ENCODE results near the gene HACE1. TPM values are rescaled to one million over a fixed set of nuclear protein-coding genes. Genes with fewer than 3 reads are reported as not detected.
"Not testable (repeated sequence)": the region's sequence is repeated elsewhere in the genome, so short reads cannot be mapped to it uniquely, and the experiment has no call there.

HACE1 gene
- total RNA-seq, 1 experiment from 2014 or later = 13.0 TPM

DNA sequence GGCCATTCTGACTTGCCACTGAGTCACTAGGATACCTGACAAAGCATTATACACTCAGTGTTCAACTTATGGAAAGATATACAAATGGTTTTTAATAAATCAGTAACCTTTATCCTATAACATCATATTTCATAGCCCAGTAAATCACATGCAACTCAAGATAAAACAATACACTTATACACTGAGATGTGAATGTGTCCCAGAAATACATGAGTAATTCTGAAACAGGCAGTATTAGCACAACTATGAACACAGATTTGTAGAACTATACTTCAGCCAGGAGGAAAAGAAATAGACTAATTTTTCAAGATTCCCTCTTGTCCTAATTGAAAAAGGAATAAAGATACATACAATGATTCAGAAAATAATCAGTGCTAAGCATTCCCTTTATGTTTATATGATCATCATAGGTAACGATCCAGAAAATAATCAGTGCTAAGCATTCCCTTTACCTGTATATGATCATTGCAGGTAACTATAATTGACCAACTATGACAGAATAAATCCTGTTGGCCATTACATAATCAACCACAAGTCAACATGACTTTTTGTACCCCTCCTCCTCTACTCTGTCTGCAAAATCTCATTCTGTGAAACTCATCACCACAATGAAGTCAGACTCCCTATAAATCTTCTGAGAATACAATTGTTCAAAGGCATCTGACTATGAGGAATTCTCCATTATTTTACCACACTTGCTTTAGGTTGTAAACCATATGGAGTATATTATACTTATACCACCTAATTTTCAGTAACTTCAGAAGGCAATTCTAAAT, 30.3 kb downstream of the HACE1 start:
- Histone ChIP-seq H3K27me3 (ENCODE audit: control insufficient read depth, insufficient read depth, low read length) (no peaks in the 10 kb centered on the region), H3K27ac (ENCODE audit: low read length) (no peak overlapping the region), H3K36me3 (ENCODE audit: control insufficient read depth, insufficient read depth, low read length) (no peaks in the 10 kb centered on the region; the same call in 1 of the 2 replicates), H3K9me3 (ENCODE audit: control insufficient read depth, insufficient read depth, low read depth, low read length) (no peaks in the 10 kb centered on the region), H3K4me3 (ENCODE audit: low read depth in 2 of 2, low read length in 2 of 2) (no peak overlapping the region), H3K4me1 (ENCODE audit: control insufficient read depth, insufficient read depth, low read length) (no peaks in the 10 kb centered on the region)
- no TSS peak for BruUV-seq (replicated peaks)
- DNase-seq (ENCODE audit: low read depth, low spot score) (no peak), ATAC-seq (no peak)
- TF ChIP-seq POLR2AphosphoS5 (IDR thresholded peaks at IDR 0.05; ENCODE audit: low read depth, low read length) (no peak), SIN3A (IDR thresholded peaks at IDR 0.05; ENCODE audit: borderline replicate concordance, insufficient read depth, low read depth, low read length) (no peak), REST (IDR thresholded peaks at IDR 0.05; ENCODE audit: insufficient read depth in 1 of 2, low read depth in 2 of 2, low read length in 1 of 2) (no peak), TCF7L2 (IDR thresholded peaks at IDR 0.05; ENCODE audit: low read depth, low read length) (no peak)
- TF ChIP-seq, protein P1, sequence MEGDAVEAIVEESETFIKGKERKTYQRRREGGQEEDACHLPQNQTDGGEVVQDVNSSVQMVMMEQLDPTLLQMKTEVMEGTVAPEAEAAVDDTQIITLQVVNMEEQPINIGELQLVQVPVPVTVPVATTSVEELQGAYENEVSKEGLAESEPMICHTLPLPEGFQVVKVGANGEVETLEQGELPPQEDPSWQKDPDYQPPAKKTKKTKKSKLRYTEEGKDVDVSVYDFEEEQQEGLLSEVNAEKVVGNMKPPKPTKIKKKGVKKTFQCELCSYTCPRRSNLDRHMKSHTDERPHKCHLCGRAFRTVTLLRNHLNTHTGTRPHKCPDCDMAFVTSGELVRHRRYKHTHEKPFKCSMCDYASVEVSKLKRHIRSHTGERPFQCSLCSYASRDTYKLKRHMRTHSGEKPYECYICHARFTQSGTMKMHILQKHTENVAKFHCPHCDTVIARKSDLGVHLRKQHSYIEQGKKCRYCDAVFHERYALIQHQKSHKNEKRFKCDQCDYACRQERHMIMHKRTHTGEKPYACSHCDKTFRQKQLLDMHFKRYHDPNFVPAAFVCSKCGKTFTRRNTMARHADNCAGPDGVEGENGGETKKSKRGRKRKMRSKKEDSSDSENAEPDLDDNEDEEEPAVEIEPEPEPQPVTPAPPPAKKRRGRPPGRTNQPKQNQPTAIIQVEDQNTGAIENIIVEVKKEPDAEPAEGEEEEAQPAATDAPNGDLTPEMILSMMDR (IDR thresholded peaks at IDR 0.05) = no peak
- in situ Hi-C loops (cut with HindIII; ENCODE audit: low pct_unique_long_range_greater_than_20kb, low sequenced_read_pairs) = no loop called here
- CTCF ChIA-PET = no interaction called here
- POLR2A ChIA-PET = no interaction called here
- intact Hi-C loops (cut with micrococcal nuclease; ENCODE audit: unreplicated experiment) = no loop called here

- H3K36me3 ChIP-seq (ENCODE audit: control insufficient read depth, insufficient read depth, low read length) = no peaks in the 10 kb centered on the region; the same call in 1 of the 2 replicates
- ChIA-PET CTCF (no interaction called here), POLR2A (no interaction called here)
- H3K4me3 ChIP-seq (ENCODE audit: low read depth in 2 of 2, low read length in 2 of 2) = no peak overlapping the region
- DNase-seq (ENCODE audit: low read depth, low spot score) = no peak
- BruUV-seq (replicated peaks) = no TSS peak
- intact Hi-C loops (cut with micrococcal nuclease; ENCODE audit: unreplicated experiment) (no loop called here), in situ Hi-C loops (cut with HindIII; ENCODE audit: low pct_unique_long_range_greater_than_20kb, low sequenced_read_pairs) (no loop called here)
- TF ChIP-seq, protein P1 (IDR thresholded peaks at IDR 0.05) = no peak
- H3K27me3 ChIP-seq (ENCODE audit: control insufficient read depth, insufficient read depth, low read length) = no peaks in the 10 kb centered on the region
- ATAC-seq = no peak
- no peaks in the 10 kb centered on the region for H3K9me3 ChIP-seq (ENCODE audit: control insufficient read depth, insufficient read depth, low read depth, low read length)
- H3K27ac ChIP-seq (ENCODE audit: low read length) = no peak overlapping the region
- H3K4me1 ChIP-seq (ENCODE audit: control insufficient read depth, insufficient read depth, low read length) = no peaks in the 10 kb centered on the region
Observed at GRCh38 chr6:104828478-104828877, 31.2 kb downstream of the HACE1 start.

GRCh38 chr6:104820820-104821219, 38.9 kb downstream of the HACE1 start:
- POLR2A ChIA-PET; H3K27me3 ChIP-seq (ENCODE audit: control insufficient read depth, insufficient read depth, low read length); CTCF ChIA-PET: not testable (repeated sequence)

More at GRCh38 chr6:104820820-104821219, 38.9 kb downstream of the HACE1 start:
- ATAC-seq; H3K4me3 ChIP-seq (ENCODE audit: low read depth in 2 of 2, low read length in 2 of 2); intact Hi-C loops (cut with micrococcal nuclease; ENCODE audit: unreplicated experiment); DNase-seq (ENCODE audit: low read depth, low spot score); H3K36me3 ChIP-seq (ENCODE audit: control insufficient read depth, insufficient read depth, low read length); H3K27ac ChIP-seq (ENCODE audit: low read length); H3K9me3 ChIP-seq (ENCODE audit: control insufficient read depth, insufficient read depth, low read depth, low read length); BruUV-seq (replicated peaks); H3K4me1 ChIP-seq (ENCODE audit: control insufficient read depth, insufficient read depth, low read length); in situ Hi-C loops (cut with HindIII; ENCODE audit: low pct_unique_long_range_greater_than_20kb, low sequenced_read_pairs): not testable (repeated sequence)
